Skeletal muscle tissue (tissue), 4 donors: Measurements from ENCODE around the gene LSM10. TPM values are rescaled to one million over a fixed set of nuclear protein-coding genes. Genes with fewer than 3 reads are reported as not detected.
A peak's percentile ranks its signal among the peaks of the same experiment; 100 is the strongest.

Source experiments
- H3K27ac ChIP-seq: one replicate; pipeline ENCODE4 v1.7.0; 2013; ENCODE audit warnings: mild to moderate bottlenecking, low read depth, low read length, inconsistent platforms
- H3K27me3 ChIP-seq, 3 donors: one replicate each; pipeline ENCODE4 v1.7.0; 2013; ENCODE audit warnings: low read length in 3 of 3; ENCODE audit not compliant: control insufficient read depth in 3 of 3, insufficient read depth in 3 of 3
- H3K36me3 ChIP-seq, 3 donors: one replicate each; pipeline ENCODE4 v1.7.0; 2013; ENCODE audit warnings: low read length in 3 of 3; ENCODE audit not compliant: control insufficient read depth in 3 of 3, insufficient read depth in 3 of 3
- H3K4me1 ChIP-seq, 3 donors: one replicate each; pipeline ENCODE4 v1.7.0; 2013; ENCODE audit warnings: low read length in 3 of 3, mild to moderate bottlenecking in 3 of 3; ENCODE audit not compliant: control insufficient read depth in 3 of 3, insufficient read depth in 3 of 3
- H3K4me3 ChIP-seq, 3 donors: one replicate each; pipeline ENCODE4 v1.7.0; 2013; ENCODE audit warnings: low read length in 3 of 3
- H3K9ac ChIP-seq, 3 donors: one replicate each; pipeline ENCODE4 v1.7.0; 2013; ENCODE audit warnings: low read length in 3 of 3, mild to moderate bottlenecking in 3 of 3, moderate library complexity in 2 of 3, low read depth in 1 of 3
- H3K9me3 ChIP-seq, 3 donors: one replicate each; pipeline ENCODE4 v1.7.0; 2013; ENCODE audit warnings: low read length in 3 of 3; ENCODE audit not compliant: control insufficient read depth in 3 of 3
- total RNA-seq: library from RNA; depleted of rRNA; stranded (reverse); fragments of >200 nt; gene quantifications from one replicate; pipeline ENCODE4 v1.2.3, GENCODE V29; 2014
- donor health status: Osteomylitis.

Gene LSM10
- total RNA-seq, 1 donor from 2014 or later, result 4.2 TPM

- Histone ChIP-seq H3K9me3 (no peaks in the 10 kb centered on the region), H3K9ac (no peak overlapping the region), H3K27me3 (no peaks in the 10 kb centered on the region), H3K4me1 (peaks cover 58 to 82% (median 58%) of the 10 kb centered on the region in 3 donors), H3K27ac (peak overlapping the region; percentile 25), H3K36me3 (peaks cover 0 to 6% (median 3%) of the 10 kb centered on the region in 3 donors), H3K4me3 (no peak overlapping the region)
Measured at GRCh38 chr1:36377791-36378492, 19.8 kb downstream of the LSM10 start.

- H3K9me3 ChIP-seq, result no peaks in the 10 kb centered on the region
- peaks cover 43 to 66% (median 60%) of the 10 kb centered on the region in 3 donors for H3K4me1 ChIP-seq
- peak overlapping the region; percentile 13 to 81 (median 65) for H3K9ac ChIP-seq
- peak overlapping the region; percentile 96 for H3K27ac ChIP-seq
- no peak overlapping the region for H3K4me3 ChIP-seq
- H3K36me3 ChIP-seq, result peaks cover 2 to 9% (median 5%) of the 10 kb centered on the region in 3 donors
- no peaks in the 10 kb centered on the region for H3K27me3 ChIP-seq
Measured at GRCh38 chr1:36372617-36373016, 25.1 kb downstream of the LSM10 start.

DNA sequence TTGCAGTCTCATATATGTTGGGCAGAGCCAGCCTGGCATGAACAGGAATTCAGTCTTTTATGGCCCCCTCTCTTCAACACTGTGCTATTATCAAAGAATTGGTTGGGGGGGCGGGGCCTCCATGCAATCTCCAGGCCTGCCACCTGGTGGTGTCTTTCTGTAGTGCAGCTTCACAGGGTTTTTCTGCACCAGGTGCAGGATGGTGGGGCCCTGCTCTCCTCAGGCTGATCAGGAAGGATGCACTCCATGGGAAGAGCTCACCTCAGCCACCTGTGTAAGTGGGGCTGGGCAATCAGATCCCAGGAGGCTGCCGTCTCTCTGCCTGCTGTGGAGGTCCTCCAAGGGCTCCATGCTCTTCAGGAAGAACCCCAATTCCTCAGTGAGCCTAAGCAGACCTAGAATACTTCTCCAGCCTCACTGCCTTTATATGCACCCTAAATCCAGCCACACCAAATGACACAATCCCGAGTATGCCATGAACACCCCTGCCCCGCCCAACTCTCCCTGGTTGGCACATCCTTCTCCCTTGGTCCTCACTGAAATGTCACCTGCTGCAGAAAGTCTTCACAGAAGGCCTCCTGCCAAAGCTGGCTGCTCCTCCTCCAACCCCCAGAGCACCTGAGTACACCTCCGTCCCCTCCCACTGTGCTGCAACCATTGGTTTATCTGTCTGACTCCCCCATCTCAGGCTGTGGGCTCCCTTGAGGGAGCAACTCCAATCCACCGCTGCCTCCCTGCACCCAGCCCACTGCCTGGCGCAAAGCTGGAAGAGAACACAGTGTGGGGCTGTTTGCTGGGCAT is 28.4 kb downstream of the LSM10 start:
- Histone ChIP-seq H3K27ac (no peak overlapping the region), H3K9ac (peak overlapping the region in 1 of 3 donors; percentile 50), H3K27me3 (no peaks in the 10 kb centered on the region), H3K4me3 (no peak overlapping the region), H3K9me3 (no peaks in the 10 kb centered on the region), H3K4me1 (peaks cover 37 to 63% (median 61%) of the 10 kb centered on the region in 3 donors), H3K36me3 (peaks cover 2 to 14% (median 8%) of the 10 kb centered on the region in 3 donors)

GRCh38 chr1:36367798-36368197 is 29.9 kb downstream of the LSM10 start:
- Histone ChIP-seq H3K27me3 (no peaks in the 10 kb centered on the region), H3K4me3 (no peak overlapping the region), H3K4me1 (peaks cover 23 to 48% (median 46%) of the 10 kb centered on the region in 3 donors), H3K27ac (no peak overlapping the region), H3K36me3 (peaks cover 4 to 18% (median 10%) of the 10 kb centered on the region in 3 donors), H3K9ac (peak overlapping the region in 1 of 3 donors; percentile 16), H3K9me3 (no peaks in the 10 kb centered on the region)

DNA sequence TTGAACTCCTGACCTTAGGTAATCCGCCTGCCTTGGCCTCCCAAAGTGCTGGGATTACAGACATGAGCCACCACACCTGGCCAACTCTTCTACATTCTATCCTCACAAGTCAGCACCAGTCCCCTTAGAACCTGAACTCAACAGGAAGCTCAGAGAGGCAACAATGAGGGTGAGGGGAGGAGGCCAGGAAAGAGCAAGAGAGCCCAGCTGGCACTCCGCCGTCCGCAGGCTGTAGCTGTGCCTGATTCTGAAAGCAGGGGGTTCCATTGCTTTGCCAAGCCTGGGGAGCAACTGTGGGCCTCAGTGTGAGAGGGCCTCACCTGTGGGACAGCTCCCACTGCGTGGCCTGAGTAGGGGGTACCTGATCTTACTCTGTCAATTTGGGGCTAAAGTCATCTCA is 30.6 kb downstream of the LSM10 start:
- Histone ChIP-seq H3K36me3 (peaks cover 10 to 23% (median 17%) of the 10 kb centered on the region in 3 donors), H3K4me1 (peaks cover 18 to 41% (median 39%) of the 10 kb centered on the region in 3 donors), H3K27ac (peak overlapping the region; percentile 19), H3K4me3 (no peak overlapping the region), H3K9ac (no peak overlapping the region), H3K27me3 (no peaks in the 10 kb centered on the region), H3K9me3 (no peaks in the 10 kb centered on the region)

DNA sequence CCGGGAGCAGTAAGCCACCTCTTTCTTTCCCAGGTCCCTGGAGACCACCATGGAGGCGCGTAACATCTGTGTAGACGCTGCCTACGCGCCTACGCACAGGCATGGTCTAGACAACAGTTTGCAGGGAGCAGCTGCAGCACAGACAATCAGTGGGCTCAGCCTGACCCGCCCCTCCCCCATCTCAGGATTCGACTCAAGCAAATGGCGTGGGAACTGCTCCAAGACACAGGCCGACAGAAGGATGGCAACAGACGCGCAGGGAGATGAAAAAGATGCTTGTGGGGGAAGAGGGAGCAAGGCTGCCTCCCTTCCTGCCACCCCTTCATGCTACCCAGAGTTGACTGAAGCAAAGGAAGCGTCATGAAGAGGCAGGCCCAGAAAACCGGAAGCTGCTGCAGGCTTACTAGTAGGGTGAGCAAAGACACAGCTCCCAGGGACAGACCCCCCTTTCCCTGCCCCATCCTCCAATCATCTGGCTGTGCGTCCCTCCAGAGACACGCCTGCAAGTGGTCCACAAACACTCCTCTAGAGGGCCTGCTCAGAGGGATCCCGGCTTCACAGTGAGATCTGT is 31.5 kb downstream of the LSM10 start:
- Histone ChIP-seq H3K36me3 (peaks cover 15 to 28% (median 23%) of the 10 kb centered on the region in 3 donors), H3K9ac (peak overlapping the region in 2 of 3 donors; percentile 45 to 60), H3K27ac (peak overlapping the region; percentile 39), H3K27me3 (no peaks in the 10 kb centered on the region), H3K9me3 (no peaks in the 10 kb centered on the region), H3K4me3 (no peak overlapping the region), H3K4me1 (peaks cover 18 to 33% (median 33%) of the 10 kb centered on the region in 3 donors)

GRCh38 chr1:36365381-36365780 is 32.3 kb downstream of the LSM10 start:
- H3K36me3 ChIP-seq, result peaks cover 19 to 30% (median 26%) of the 10 kb centered on the region in 3 donors
- peaks cover 18 to 33% (median 31%) of the 10 kb centered on the region in 3 donors for H3K4me1 ChIP-seq
- H3K9ac ChIP-seq, result no peak overlapping the region

GRCh38 chr1:36359911-36360550 is 37.7 kb downstream of the LSM10 start:
- Histone ChIP-seq H3K4me1 (peaks cover under 1 to 3% (median 2%) of the 10 kb centered on the region in 3 donors), H3K27me3 (no peaks in the 10 kb centered on the region), H3K9ac (no peak overlapping the region), H3K36me3 (peaks cover 51 to 58% (median 52%) of the 10 kb centered on the region in 3 donors), H3K9me3 (no peaks in the 10 kb centered on the region), H3K27ac (no peak overlapping the region), H3K4me3 (no peak overlapping the region)

More at GRCh38 chr1:36365381-36365780, 32.3 kb downstream of the LSM10 start:
- Histone ChIP-seq H3K4me3 (no peak overlapping the region), H3K9me3 (no peaks in the 10 kb centered on the region), H3K27me3 (no peaks in the 10 kb centered on the region), H3K27ac (peak overlapping the region; percentile 39)

GRCh38 chr1:36359383-36359782 is 38.3 kb downstream of the LSM10 start:
- H3K36me3 ChIP-seq, result peaks cover 57 to 64% (median 58%) of the 10 kb centered on the region in 3 donors
- H3K27ac ChIP-seq, result no peak overlapping the region
- no peak overlapping the region for H3K9ac ChIP-seq
- H3K4me3 ChIP-seq, result no peak overlapping the region
- no peaks in the 10 kb centered on the region for H3K27me3 ChIP-seq
- H3K9me3 ChIP-seq, result no peaks in the 10 kb centered on the region
- H3K4me1 ChIP-seq, result peaks cover 0 to 3% (median 2%) of the 10 kb centered on the region in 3 donors
